ENCODE measurements around the gene PTTG2.

GRCh38 chr4:37976991-37977470, 16.8 kb downstream of the PTTG2 start:
- no peak for TF ChIP-seq CTCF (IDR thresholded peaks at IDR 0.05)
- no peak for TF ChIP-seq EP300 (IDR thresholded peaks at IDR 0.05)
- peak; percentile 28 to 39 for TF ChIP-seq POLR2AphosphoS5 (IDR thresholded peaks at IDR 0.05)
- no peak for TF ChIP-seq POLR2A (IDR thresholded peaks at IDR 0.05; ENCODE audit: low read depth)
